ENCODE results near the gene ARHGAP26.

GRCh38 chr5:142971303-142972013, 201.3 kb downstream of the ARHGAP26 start:
- TF ChIP-seq, protein P1, sequence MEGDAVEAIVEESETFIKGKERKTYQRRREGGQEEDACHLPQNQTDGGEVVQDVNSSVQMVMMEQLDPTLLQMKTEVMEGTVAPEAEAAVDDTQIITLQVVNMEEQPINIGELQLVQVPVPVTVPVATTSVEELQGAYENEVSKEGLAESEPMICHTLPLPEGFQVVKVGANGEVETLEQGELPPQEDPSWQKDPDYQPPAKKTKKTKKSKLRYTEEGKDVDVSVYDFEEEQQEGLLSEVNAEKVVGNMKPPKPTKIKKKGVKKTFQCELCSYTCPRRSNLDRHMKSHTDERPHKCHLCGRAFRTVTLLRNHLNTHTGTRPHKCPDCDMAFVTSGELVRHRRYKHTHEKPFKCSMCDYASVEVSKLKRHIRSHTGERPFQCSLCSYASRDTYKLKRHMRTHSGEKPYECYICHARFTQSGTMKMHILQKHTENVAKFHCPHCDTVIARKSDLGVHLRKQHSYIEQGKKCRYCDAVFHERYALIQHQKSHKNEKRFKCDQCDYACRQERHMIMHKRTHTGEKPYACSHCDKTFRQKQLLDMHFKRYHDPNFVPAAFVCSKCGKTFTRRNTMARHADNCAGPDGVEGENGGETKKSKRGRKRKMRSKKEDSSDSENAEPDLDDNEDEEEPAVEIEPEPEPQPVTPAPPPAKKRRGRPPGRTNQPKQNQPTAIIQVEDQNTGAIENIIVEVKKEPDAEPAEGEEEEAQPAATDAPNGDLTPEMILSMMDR (optimal IDR thresholded peaks at IDR 0.05 in 1 of 3, IDR thresholded peaks at IDR 0.05 in 1 of 3, conservative IDR thresholded peaks at IDR 0.05 in 1 of 3; ENCODE audit: extremely low read depth in 1 of 3, insufficient read depth in 2 of 3, low read length in 3 of 3), result no peak
- no peak for TF ChIP-seq EZH2 (IDR thresholded peaks at IDR 0.05; ENCODE audit: low read length)

All from keratinocyte (primary cell).